SU-DHL-6 (cell line): Measurements from ENCODE around the gene DCAKD.

Source experiments
- EZH2phosphoT487 ChIP-seq: fragments of 200-600 bp; sonication (generic), shearing (Covaris generic); conservative IDR thresholded peaks from 2 replicates; pipeline ENCODE4 v1.6.1; 2018; ENCODE audit warnings: mild to moderate bottlenecking, antibody characterized with exemption, low read length, moderate library complexity, mixed read lengths
- TF ChIP-seq, protein P1 (sequence below): fragments of 200-600 bp; sonication (generic); IDR thresholded peaks from one replicate; pipeline ENCODE4 v1.5.1; 2017; ENCODE audit warnings: antibody characterized with exemption, mild to moderate bottlenecking, low read length, moderate library complexity; ENCODE audit not compliant: insufficient read depth, poor library complexity, severe bottlenecking

DNA sequence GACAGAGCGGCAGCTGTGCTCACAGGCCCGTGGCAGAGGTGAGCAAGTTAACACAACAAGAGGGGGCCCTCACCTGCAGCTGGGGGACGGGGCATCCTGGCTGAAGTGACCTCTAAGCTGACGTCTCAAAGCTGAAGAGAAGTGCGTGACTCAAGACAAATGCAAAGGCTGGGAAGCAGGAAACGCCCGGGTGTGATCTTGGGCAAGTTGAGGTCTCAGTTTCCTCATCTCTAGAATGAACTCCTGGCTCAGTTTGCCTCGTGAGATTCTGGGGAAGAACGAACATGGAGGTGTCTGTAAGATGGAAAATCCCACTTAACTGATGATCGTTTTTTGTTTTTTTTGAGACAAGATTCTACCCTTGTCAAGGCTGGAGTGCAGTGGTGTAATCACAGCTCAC, 43.2 kb downstream of the DCAKD start:
- TF ChIP-seq, protein P1, sequence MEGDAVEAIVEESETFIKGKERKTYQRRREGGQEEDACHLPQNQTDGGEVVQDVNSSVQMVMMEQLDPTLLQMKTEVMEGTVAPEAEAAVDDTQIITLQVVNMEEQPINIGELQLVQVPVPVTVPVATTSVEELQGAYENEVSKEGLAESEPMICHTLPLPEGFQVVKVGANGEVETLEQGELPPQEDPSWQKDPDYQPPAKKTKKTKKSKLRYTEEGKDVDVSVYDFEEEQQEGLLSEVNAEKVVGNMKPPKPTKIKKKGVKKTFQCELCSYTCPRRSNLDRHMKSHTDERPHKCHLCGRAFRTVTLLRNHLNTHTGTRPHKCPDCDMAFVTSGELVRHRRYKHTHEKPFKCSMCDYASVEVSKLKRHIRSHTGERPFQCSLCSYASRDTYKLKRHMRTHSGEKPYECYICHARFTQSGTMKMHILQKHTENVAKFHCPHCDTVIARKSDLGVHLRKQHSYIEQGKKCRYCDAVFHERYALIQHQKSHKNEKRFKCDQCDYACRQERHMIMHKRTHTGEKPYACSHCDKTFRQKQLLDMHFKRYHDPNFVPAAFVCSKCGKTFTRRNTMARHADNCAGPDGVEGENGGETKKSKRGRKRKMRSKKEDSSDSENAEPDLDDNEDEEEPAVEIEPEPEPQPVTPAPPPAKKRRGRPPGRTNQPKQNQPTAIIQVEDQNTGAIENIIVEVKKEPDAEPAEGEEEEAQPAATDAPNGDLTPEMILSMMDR, result no peak
- no peak for TF ChIP-seq EZH2phosphoT487
